ENCODE measurements around the gene SF1.

DNA sequence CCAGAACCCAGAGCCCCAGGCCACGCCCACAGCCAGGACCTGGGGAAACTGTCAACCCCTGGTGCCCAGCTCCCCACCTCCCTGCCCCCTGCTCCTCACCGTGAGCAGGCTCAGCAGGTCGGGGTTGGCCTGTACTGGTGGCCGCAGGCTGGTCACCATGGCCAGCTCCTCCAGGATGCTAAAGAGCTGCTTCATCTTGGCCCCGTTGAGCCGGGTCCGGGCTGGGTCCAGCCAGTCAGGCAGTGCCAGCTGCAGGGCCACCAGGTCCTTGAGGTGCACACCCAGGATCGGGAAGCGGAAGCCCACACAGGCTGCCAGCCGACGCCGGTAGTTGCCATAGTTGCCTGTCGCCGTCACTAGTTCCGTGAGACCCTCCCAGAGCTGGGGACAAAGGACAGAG is 41.7 kb downstream of the SF1 start:
- TF ChIP-seq, protein P1, sequence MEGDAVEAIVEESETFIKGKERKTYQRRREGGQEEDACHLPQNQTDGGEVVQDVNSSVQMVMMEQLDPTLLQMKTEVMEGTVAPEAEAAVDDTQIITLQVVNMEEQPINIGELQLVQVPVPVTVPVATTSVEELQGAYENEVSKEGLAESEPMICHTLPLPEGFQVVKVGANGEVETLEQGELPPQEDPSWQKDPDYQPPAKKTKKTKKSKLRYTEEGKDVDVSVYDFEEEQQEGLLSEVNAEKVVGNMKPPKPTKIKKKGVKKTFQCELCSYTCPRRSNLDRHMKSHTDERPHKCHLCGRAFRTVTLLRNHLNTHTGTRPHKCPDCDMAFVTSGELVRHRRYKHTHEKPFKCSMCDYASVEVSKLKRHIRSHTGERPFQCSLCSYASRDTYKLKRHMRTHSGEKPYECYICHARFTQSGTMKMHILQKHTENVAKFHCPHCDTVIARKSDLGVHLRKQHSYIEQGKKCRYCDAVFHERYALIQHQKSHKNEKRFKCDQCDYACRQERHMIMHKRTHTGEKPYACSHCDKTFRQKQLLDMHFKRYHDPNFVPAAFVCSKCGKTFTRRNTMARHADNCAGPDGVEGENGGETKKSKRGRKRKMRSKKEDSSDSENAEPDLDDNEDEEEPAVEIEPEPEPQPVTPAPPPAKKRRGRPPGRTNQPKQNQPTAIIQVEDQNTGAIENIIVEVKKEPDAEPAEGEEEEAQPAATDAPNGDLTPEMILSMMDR (conservative IDR thresholded peaks at IDR 0.05; ENCODE audit: low read length), result no peak
- TF ChIP-seq EZH2phosphoT487 (IDR thresholded peaks at IDR 0.05; ENCODE audit: borderline replicate concordance), result no peak
